ENCODE results near the gene MACROH2A2.

GRCh38 chr10:70066190-70066589 lies 13.5 kb downstream of the MACROH2A2 start:
- TF ChIP-seq POLR2A (IDR thresholded peaks at IDR 0.05; ENCODE audit: low read depth, low read length) = no peak
- no peak for TF ChIP-seq POLR2AphosphoS5 (IDR thresholded peaks at IDR 0.05; ENCODE audit: low read depth, low read length)
